MM.1S (cell line): ENCODE results near the gene ABTB2.

ENCODE experiments used
- DNase-seq: peaks from one replicate; pipeline ENCODE4 v3.0.0-alpha.2; 2015
- H2AFZ ChIP-seq: fragments of 300-600 bp; sonication (generic); 2 replicates; pipeline ENCODE4 v1.6.0; 2016; ENCODE audit warnings: antibody characterized with exemption, low read length
- H3F3A ChIP-seq: fragments of 300-600 bp; sonication (generic); 2 replicates; pipeline ENCODE4 v1.6.1; 2016; ENCODE audit warnings: mild to moderate bottlenecking, antibody characterized with exemption, low read length, moderate library complexity, mixed read lengths; ENCODE audit not compliant: insufficient read depth
- H3K27ac ChIP-seq: fragments of 300-600 bp; sonication (generic); 2 replicates; pipeline ENCODE4 v1.5.1; 2016; ENCODE audit warnings: mild to moderate bottlenecking, low read length
- H3K27me3 ChIP-seq: fragments of 300-600 bp; sonication (generic); replicated peaks from 2 replicates; pipeline ENCODE4 v1.6.0; 2016; ENCODE audit warnings: low read length; ENCODE audit not compliant: insufficient read depth
- H3K36me3 ChIP-seq: fragments of 300-600 bp; sonication (generic); replicated peaks from 2 replicates; pipeline ENCODE4 v1.6.1; 2016; ENCODE audit warnings: mild to moderate bottlenecking, low read length, mixed read lengths; ENCODE audit not compliant: insufficient read depth
- H3K4me1 ChIP-seq: fragments of 300-600 bp; sonication (generic); 2 replicates; pipeline ENCODE4 v1.6.1; 2016; ENCODE audit warnings: low read length, mixed read lengths
- H3K4me2 ChIP-seq: fragments of 300-600 bp; sonication (generic); 2 replicates; pipeline ENCODE4 v1.6.0; 2016; ENCODE audit warnings: low read depth, low read length
- H3K4me3 ChIP-seq: fragments of 300-600 bp; sonication (generic); 2 replicates; pipeline ENCODE4 v1.5.1; 2016; ENCODE audit warnings: low read length, mixed read lengths
- H3K79me2 ChIP-seq: fragments of 300-600 bp; sonication (generic); 2 replicates; pipeline ENCODE4 v1.6.1; 2016; ENCODE audit warnings: mixed run types, low read length, mixed read lengths
- H3K9ac ChIP-seq: fragments of 300-600 bp; sonication (generic); 2 replicates; pipeline ENCODE4 v1.6.1; 2016; ENCODE audit warnings: low read length, mixed read lengths
- H3K9me2 ChIP-seq: fragments of 300-600 bp; sonication (generic); replicated peaks from 2 replicates; pipeline ENCODE4 v1.6.1; 2016; ENCODE audit warnings: mild to moderate bottlenecking, low read length, mixed read lengths; ENCODE audit not compliant: insufficient read depth
- H3K9me3 ChIP-seq: fragments of 300-600 bp; sonication (generic); replicated peaks from 2 replicates; pipeline ENCODE4 v1.6.1; 2016; ENCODE audit warnings: mild to moderate bottlenecking, low read length, mixed read lengths; ENCODE audit not compliant: insufficient read depth
- H4K20me1 ChIP-seq: fragments of 300-600 bp; sonication (generic); 2 replicates; pipeline ENCODE4 v1.6.1; 2016; ENCODE audit warnings: mild to moderate bottlenecking, low read length, moderate library complexity, mixed read lengths; ENCODE audit not compliant: insufficient read depth
- CTCF ChIP-seq: fragments of 300-600 bp; sonication (generic); IDR thresholded peaks from 2 replicates; pipeline ENCODE4 v1.5.1; 2016; ENCODE audit warnings: antibody characterized with exemption, low read length, mixed read lengths
- EZH2 ChIP-seq: fragments of 300-600 bp; sonication (generic); optimal IDR thresholded peaks from 2 replicates; pipeline ENCODE3; 2017; ENCODE audit warnings: low read depth, mild to moderate bottlenecking, antibody characterized with exemption, low read length, mixed read lengths
- EZH2phosphoT487 ChIP-seq: fragments of 300-600 bp; sonication (generic); IDR thresholded peaks from 2 replicates; pipeline ENCODE4 v1.6.1; 2018; ENCODE audit warnings: antibody characterized with exemption, low read length

ABTB2 gene

GRCh38 chr11:34188181-34188580 is 169.6 kb downstream of the ABTB2 start:
- no peak overlapping the region for H3K4me3 ChIP-seq
- H3K4me1 ChIP-seq = 0 out of 2 replicates have a peak, but pooled peaks cover 2% of the 10 kb centered on the region
- H3K27ac ChIP-seq = no peak overlapping the region
- H3K9me3 ChIP-seq = no peaks in the 10 kb centered on the region
- no peak overlapping the region for H3K9ac ChIP-seq
- no peaks in the 10 kb centered on the region for H3F3A ChIP-seq
- TF ChIP-seq EZH2 (no peak), CTCF (no peak), EZH2phosphoT487 (no peak)
- H3K79me2 ChIP-seq = no peaks in the 10 kb centered on the region
- no peaks in the 10 kb centered on the region for H4K20me1 ChIP-seq
- H3K4me2 ChIP-seq = no peak overlapping the region
- no peaks in the 10 kb centered on the region for H3K36me3 ChIP-seq
- H2AFZ ChIP-seq = no peak overlapping the region
- H3K27me3 ChIP-seq = no peaks in the 10 kb centered on the region
- DNase-seq = no peak
- no peaks in the 10 kb centered on the region for H3K9me2 ChIP-seq

DNA sequence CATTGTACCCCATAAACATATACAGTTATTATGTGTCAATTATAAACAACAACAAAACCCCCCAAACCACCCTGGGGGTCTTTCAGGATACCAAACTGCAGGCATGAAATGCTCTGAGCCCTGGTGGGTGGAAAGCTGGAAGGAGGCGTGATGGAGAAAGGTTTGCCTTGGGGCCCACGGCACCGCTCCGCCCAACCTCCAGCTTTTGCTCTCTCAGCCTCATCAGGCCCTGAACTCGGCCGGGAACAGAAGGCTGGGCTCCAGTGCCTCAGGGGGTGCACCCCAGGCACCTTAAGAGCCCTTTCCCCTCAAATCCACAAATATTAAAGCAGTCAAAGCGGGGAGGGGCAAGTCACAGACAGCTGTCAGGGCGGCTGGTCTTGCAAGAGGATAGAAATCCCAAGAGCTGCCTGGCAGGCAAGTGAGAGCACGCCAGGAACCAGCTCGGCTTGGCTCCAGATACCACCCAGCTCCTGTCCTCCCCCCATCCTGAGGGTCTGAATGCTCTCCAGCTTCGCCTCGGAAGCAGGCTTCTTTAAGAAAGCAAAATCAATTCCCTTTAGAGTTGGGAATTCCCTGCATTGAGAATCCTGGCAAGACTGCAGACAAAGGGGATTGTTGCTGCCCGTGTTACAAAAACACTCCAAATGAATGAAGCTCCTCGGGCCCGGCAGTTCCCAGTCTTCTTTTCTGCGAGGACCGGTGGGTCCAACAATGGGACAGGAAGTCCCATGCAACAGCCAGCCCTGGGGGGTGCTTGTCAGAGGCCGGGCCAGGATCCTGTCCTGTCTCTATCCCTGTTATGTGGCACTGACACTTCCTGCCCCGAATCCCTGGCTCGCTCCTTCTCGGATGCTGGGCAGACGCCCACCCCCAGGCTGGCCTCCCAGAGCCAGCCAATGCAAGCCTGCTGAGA is 171.6 kb downstream of the ABTB2 start:
- no peak overlapping the region for H3K9ac ChIP-seq
- DNase-seq = no peak
- no peak overlapping the region for H3K4me3 ChIP-seq
- H3K79me2 ChIP-seq = no peaks in the 10 kb centered on the region
- no peaks in the 10 kb centered on the region for H4K20me1 ChIP-seq
- no peaks in the 10 kb centered on the region for H3K27me3 ChIP-seq
- H3K4me1 ChIP-seq = no peaks in the 10 kb centered on the region
- no peak overlapping the region for H2AFZ ChIP-seq
- no peaks in the 10 kb centered on the region for H3K9me2 ChIP-seq
- no peak overlapping the region for H3K27ac ChIP-seq
- H3K36me3 ChIP-seq = no peaks in the 10 kb centered on the region
- H3K9me3 ChIP-seq = no peaks in the 10 kb centered on the region
- no peak overlapping the region for H3K4me2 ChIP-seq
- H3F3A ChIP-seq = no peaks in the 10 kb centered on the region
- TF ChIP-seq EZH2 (no peak), CTCF (no peak), EZH2phosphoT487 (no peak)

DNA sequence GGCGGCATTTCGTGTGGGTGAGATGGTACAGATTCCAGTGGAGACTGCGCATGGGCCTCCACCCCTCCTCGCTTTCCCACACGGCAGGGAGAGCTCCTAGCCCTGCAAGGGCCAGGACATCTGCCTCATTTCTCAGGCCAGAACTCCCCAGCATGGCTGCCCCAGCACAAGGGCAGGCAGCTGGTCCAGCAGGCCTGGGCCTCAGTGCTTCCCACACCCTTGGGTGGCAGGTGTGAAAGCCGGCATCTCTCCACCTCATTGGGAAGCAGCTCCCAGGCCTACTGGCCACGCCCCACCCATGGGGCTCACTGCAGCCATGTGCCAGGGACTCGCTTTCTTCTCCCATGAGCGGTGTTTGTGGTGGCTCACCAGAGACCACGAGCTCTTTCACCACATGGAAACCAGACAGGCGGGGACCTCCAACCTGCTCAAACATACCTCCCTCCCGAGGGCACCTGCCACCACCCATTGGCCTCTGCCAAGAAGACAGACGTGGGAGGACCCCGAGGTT is 173.2 kb downstream of the ABTB2 start:
- Histone ChIP-seq H3K27me3 (no peaks in the 10 kb centered on the region), H3K4me2 (no peak overlapping the region), H4K20me1 (no peaks in the 10 kb centered on the region), H3K4me3 (no peak overlapping the region), H3F3A (no peaks in the 10 kb centered on the region), H3K9ac (no peak overlapping the region), H3K9me3 (no peaks in the 10 kb centered on the region), H3K27ac (no peak overlapping the region), H3K79me2 (no peaks in the 10 kb centered on the region), H3K36me3 (no peaks in the 10 kb centered on the region), H3K4me1 (no peaks in the 10 kb centered on the region), H3K9me2 (no peaks in the 10 kb centered on the region), H2AFZ (no peak overlapping the region)
- TF ChIP-seq CTCF (no peak), EZH2phosphoT487 (no peak), EZH2 (no peak)
- no peak for DNase-seq
